GM18511 (cell line): ENCODE results near the gene OR5L1.

Source experiments
- ATAC-seq: cut with Tn5 transposase; IDR thresholded peaks from one replicate; pipeline ENCODE4 v1.9.1; 2021; ENCODE audit warnings: mild to moderate bottlenecking, moderate library complexity; ENCODE audit not compliant: unreplicated experiment

OR5L1 gene

DNA sequence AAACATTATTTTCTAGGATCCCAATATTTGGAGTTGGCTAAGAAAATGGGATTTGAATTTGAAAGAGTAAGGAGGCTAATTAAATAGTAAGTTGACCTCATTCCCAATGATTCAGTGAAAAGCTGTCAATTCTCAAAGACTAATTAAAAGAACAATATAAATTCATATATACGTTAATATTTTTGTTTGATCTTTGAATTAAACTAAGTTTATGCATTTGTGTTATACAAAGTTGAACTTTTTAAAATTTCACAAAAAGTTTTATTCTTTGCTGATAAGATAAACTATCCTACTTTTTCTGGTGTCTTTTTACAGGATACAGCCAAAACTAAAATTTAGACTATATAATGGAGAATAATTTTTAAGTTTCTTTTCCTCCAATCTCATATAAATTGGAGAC lies at the start of gene OR5L1:
Gene OR5L1, plus strand, starts transcription at position 301 of the 400 bp plus-strand sequence. CDS start 100 bp downstream, outside the sequence.
- ATAC-seq, result no peak

GRCh38 chr11:55773138-55773537 lies 38.0 kb upstream of the OR5L1 start, which contains the start of gene OR5D13:
OR5D13 (plus strand) TSS chr11:55773438; CDS start chr11:55773438, 0 bp downstream.
- no peak for ATAC-seq

GRCh38 chr11:55791606-55792005 lies 19.6 kb upstream of the OR5L1 start:
- no peak for ATAC-seq

DNA sequence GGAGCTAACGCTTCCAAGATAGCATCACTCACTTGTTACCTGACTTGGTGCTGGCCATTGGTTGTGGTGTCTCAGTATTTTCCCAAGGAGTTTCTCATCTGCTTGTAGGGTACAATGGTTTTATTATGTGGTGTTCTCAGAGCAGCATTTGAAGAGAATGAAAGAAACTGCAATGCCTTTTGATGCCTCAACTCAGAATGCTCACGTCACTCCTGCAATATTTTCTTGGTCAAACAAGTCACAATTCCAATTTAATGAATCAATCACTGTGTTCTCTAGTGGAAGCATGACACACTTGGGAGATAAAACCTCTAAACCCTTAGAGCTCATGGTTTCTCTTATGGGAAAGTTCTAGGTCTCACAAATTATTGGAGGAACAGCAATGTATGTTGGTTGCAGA lies 17.8 kb upstream of the OR5L1 start:
- no peak for ATAC-seq

DNA sequence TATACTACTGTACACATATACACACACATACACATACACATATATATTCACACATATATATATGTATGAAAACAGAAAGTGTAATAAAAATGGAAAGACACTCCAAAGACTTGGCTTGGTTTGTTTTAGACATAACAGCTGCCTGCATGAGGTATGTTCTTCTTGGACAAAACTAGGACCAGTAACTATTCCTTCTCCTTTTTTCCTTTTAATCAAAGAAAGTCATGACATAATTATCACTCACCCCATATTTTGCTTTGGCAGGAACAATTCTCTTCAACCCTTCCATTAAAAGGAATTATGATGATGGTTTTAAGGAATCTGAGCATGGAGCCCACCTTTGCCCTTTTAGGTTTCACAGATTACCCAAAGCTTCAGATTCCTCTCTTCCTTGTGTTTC lies 15.9 kb upstream of the OR5L1 start, which contains the start of gene OR5D14:
Gene OR5D14, plus strand, starts transcription at position 301 of the 400 bp plus-strand sequence. Its CDS starts 0 bp downstream, at position 301.
- no peak for ATAC-seq

- no peak for ATAC-seq
Measured at GRCh38 chr11:55806248-55806647, 4.9 kb upstream of the OR5L1 start.

DNA sequence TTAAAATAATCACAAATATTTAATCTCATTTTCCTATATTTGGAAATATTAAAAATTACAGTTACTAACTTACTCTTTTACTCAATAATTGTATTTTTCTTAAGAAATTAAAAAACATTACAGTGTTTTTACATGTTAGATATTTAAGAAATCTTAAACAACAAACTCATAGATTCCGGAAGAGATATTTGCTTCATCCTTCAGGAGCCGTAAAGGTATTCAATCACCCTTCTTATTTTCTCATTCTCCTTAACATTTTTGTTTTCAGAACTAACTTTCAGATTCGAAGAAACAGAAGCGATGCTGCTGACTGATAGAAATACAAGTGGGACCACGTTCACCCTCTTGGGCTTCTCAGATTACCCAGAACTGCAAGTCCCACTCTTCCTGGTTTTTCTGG lies 8.2 kb downstream of the OR5L1 start, which contains the start of gene OR5D18:
Gene OR5D18, plus strand, starts transcription at position 301 of the 400 bp plus-strand sequence. Its CDS starts 0 bp downstream, at position 301.
- ATAC-seq, result no peak

- ATAC-seq, result no peak
Measured at GRCh38 chr11:55826919-55827318, 15.8 kb downstream of the OR5L1 start, which contains the start of gene OR5L2. OR5L2 (plus strand) TSS chr11:55827219; CDS start chr11:55827219, 0 bp downstream.

DNA sequence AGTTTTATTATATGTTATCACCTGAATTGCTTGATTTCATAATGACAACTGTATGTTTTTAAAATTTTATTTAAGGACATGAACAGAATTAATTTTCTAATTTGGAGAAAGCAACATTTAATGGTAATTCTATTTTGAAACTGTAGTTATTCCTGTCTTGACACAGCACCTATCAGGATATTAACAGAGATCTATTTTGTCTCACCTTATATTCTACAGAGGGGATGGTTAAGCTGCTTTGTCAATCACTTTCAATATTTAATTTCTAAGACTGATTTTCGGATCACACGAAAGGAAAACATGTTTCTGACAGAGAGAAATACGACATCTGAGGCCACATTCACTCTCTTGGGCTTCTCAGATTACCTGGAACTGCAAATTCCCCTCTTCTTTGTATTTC lies 27.3 kb downstream of the OR5L1 start, which contains the start of gene OR5D16:
Gene OR5D16, plus strand, starts transcription at position 301 of the 400 bp plus-strand sequence. Its CDS starts 0 bp downstream, at position 301.
- no peak for ATAC-seq

DNA sequence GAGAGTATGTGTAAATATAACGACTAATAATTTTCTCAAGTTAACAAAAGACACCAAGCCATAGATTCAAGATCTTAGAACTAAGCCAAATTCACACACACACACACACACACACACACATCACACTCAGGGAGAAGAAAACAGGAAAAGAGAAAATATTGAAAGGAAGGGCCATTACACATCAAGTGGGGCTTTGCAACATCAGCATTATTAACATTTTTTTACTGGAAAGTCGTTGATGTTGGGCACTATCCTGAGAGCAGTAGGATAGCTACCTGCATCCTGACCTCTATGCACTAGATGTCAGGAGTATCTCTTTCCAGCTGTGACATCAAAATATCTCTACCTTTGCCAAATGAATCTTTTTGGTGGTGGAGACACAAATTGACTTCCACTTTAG lies 36.3 kb downstream of the OR5L1 start:
- ATAC-seq, result no peak

GRCh38 chr11:55849037-55849436 lies 37.9 kb downstream of the OR5L1 start:
- ATAC-seq, result no peak

DNA sequence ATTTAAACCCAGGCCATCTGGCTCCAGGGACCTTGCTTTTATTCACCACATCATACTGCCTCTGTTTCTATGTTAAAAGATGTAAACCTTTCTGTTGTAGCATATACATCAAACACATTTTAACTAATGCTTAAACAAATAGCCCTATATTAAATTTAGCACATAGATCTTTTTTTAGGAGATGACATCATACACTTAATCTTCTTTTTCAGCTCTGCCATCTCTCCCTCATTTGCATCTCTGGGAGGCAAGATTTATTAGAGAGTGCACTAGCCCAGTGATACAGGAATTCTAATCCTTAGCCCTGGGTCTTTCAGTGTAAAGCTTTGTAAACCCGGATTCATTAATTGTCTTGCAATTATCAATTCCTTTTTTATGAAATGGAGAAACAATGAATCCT lies 41.0 kb downstream of the OR5L1 start:
- ATAC-seq, result no peak

- ATAC-seq, result no peak
Measured at GRCh38 chr11:55854704-55855103, 43.5 kb downstream of the OR5L1 start.
